Heart left ventricle (tissue), 16 donors: ENCODE data around the gene AGTRAP. TPM values are rescaled to one million over a fixed set of nuclear protein-coding genes. Genes with fewer than 3 reads are reported as not detected.

ENCODE experiments used
- ATAC-seq, 4 donors: fragments of 200-7000 bp; cut with Tn5 transposase; one replicate each; pipeline ENCODE4 v1.9.1; 2020 to 2022; ENCODE audit warnings: moderate library complexity in 4 of 4, mild to moderate bottlenecking in 3 of 4, moderate number of reproducible peaks in 1 of 4
- DNase-seq, 5 donors: peaks; one replicate each; pipeline ENCODE4 v3.0.0-alpha.2; 2020
- H3K27ac ChIP-seq, 12 donors: fragments of 200-600 bp; sonication (generic) in 4 of 12; one replicate each; pipeline versions ENCODE4 v1.5.0 to v1.8.0; 2016 to 2022; ENCODE audit warnings: mild to moderate bottlenecking in 2 of 12
- H3K27me3 ChIP-seq, 9 donors: fragments of 200-600 bp; sonication (generic) in 2 of 9; one replicate each; pipeline versions ENCODE4 v1.5.1 to v1.8.0; 2016 to 2022; ENCODE audit warnings: mild to moderate bottlenecking in 3 of 9
- H3K36me3 ChIP-seq, 9 donors: fragments of 200-600 bp; sonication (generic) in 2 of 9; one replicate each; pipeline versions ENCODE4 v1.5.0 to v1.8.0; 2018 to 2022; ENCODE audit warnings: mild to moderate bottlenecking in 2 of 9
- H3K4me1 ChIP-seq, 12 donors: fragments of 200-600 bp; sonication (generic) in 4 of 12; one replicate each; pipeline versions ENCODE4 v1.5.0 to v1.8.0; 2016 to 2022; ENCODE audit warnings: mild to moderate bottlenecking in 3 of 12
- H3K4me3 ChIP-seq, 12 donors: fragments of 200-600 bp; sonication (generic) in 4 of 12; one replicate each; pipeline versions ENCODE4 v1.5.0 to v1.8.0; 2017 to 2022; ENCODE audit warnings: mild to moderate bottlenecking in 9 of 12, moderate library complexity in 4 of 12
- H3K9me3 ChIP-seq, 12 donors: fragments of 200-600 bp; sonication (generic) in 4 of 12; one replicate each; pipeline versions ENCODE4 v1.5.0 to v1.8.0; 2016 to 2022; ENCODE audit warnings: mild to moderate bottlenecking in 1 of 12
- POLR2A ChIP-seq, 2 donors: fragments of 450-650 bp; IDR thresholded peaks; one replicate each; pipeline ENCODE4 v1.6.1; 2017; ENCODE audit warnings: antibody characterized with exemption in 2 of 2, mild to moderate bottlenecking in 2 of 2, moderate library complexity in 2 of 2
- WGBS, 4 donors: extraction: QIAGEN DNeasy Blood & Tissue Kit in 2 of 4; methylation state at CpG; one replicate each; pipeline versions ENCODE4 v1.1.5 to v1.1.7; 2013 to 2018; 5-methylcytosine and 5-hydroxymethylcytosine counted together
- intact Hi-C, 10 donors: fragments of 100-400 bp; cut with DNase I; formaldehyde crosslinking; loops; one replicate each; pipeline versions ENCODE4 v1.11.1 to v1.14.2; 2022
- polyA plus RNA-seq, 2 donors: library from polyadenylated mRNA; stranded (reverse); fragments of 200-250 nt; gene quantifications; one replicate each; pipeline ENCODE4 v1.2.3, GENCODE V29; 2013
- total RNA-seq, 9 donors: library from RNA; depleted of rRNA in 2 of 9; stranded (reverse); fragments of >200 nt in 2 of 9; fragmentation: NEBNext Ultra II Directional in 3 of 9; extraction: Animal tissue kit (Norgen Biotek cat#: 25700) in 3 of 9; gene quantifications; one replicate each; pipeline versions ENCODE4 v1.1.0 to v1.2.4, GENCODE V29; 2016 to 2023
- TF ChIP-seq, protein P1 (sequence below), 12 donors: fragments of 200-600 bp; sonication (generic) in 4 of 12; IDR thresholded peaks; one replicate each; pipeline versions ENCODE4 v1.5.0 to v1.8.0; 2018 to 2022; ENCODE audit warnings: antibody characterized with exemption in 12 of 12, mild to moderate bottlenecking in 5 of 12
- donor health status: ischemic (EF 13 %, LVEDD 7.1; RV severe dilation, severe dysfunction).
- donor health status: healthy with polysubstance abuse.
- donor health status: DM: no; HTN: yes; CAD: no.
- donor health status: DM: no; HTN: no; CAD: no.
- donor health status: ischemic (EF 25% LVEDD 6.9; RV normal size, moderate dysfunction).
- donor health status: ischemic (EF 25% LVEDD 5.7; RV mildly dilated, moderate dysfunction).
- donor health status: healthy.
- donor health status: DM: yes; HTN: yes; CAD: no.
- donor health status: ischemic (EF 35%, LVEDD 5.7; RV mildly dilated, moderate dysfunction).
- donor health status: nonischemic (EF 11% LVEDD 7.7; RV severe dilation, severe dysfunction).
- donor health status: DM: yes; HTN: yes; CAD: no.
- donor health status: PGD.
- donor health status: ischemic (EF 29% LVEDD 5.4; RV normal size, mild dysfunction).
- donor health status: nonischemic (EF 23%, LVEDD 6.1; RV moderate dilation, normal function).

Gene AGTRAP
- total and polyA plus RNA-seq, 11 donors, result 11.8 to 134 (median 24.5) TPM

DNA sequence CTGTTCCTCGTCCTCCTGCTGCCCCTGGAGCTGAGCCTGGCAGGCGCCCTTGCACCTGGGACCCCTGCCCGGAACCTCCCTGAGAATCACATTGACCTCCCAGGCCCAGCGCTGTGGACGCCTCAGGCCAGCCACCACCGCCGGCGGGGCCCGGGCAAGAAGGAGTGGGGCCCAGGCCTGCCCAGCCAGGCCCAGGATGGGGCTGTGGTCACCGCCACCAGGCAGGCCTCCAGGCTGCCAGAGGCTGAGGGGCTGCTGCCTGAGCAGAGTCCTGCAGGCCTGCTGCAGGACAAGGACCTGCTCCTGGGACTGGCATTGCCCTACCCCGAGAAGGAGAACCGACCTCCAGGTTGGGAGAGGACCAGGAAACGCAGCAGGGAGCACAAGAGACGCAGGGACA lies 29.6 kb upstream of the AGTRAP start:
- DNase-seq (no peak), ATAC-seq (no peak)
- intact Hi-C loops, result loop anchor here in 2 of 10 donors (5.0 kb wide), 2 partner anchors 34 to 669 kb away; no protein-coding TSS in a partner anchor
- Histone ChIP-seq H3K36me3 (no peaks in the 10 kb centered on the region), H3K9me3 (no peaks in the 10 kb centered on the region), H3K27me3 (peaks cover 0 to 26% (median 8%) of the 10 kb centered on the region in 9 donors), H3K27ac (no peak overlapping the region), H3K4me3 (no peak overlapping the region), H3K4me1 (peaks cover 0 to 19% (median 10%) of the 10 kb centered on the region in 12 donors)
- 91 to 94% (median 93%) methylated on average over 7 to 14 of the region's 14 CpGs for WGBS, 4 donors
- TF ChIP-seq, protein P1, sequence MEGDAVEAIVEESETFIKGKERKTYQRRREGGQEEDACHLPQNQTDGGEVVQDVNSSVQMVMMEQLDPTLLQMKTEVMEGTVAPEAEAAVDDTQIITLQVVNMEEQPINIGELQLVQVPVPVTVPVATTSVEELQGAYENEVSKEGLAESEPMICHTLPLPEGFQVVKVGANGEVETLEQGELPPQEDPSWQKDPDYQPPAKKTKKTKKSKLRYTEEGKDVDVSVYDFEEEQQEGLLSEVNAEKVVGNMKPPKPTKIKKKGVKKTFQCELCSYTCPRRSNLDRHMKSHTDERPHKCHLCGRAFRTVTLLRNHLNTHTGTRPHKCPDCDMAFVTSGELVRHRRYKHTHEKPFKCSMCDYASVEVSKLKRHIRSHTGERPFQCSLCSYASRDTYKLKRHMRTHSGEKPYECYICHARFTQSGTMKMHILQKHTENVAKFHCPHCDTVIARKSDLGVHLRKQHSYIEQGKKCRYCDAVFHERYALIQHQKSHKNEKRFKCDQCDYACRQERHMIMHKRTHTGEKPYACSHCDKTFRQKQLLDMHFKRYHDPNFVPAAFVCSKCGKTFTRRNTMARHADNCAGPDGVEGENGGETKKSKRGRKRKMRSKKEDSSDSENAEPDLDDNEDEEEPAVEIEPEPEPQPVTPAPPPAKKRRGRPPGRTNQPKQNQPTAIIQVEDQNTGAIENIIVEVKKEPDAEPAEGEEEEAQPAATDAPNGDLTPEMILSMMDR (IDR thresholded peaks at IDR 0.05), result no peak
- no peak for TF ChIP-seq POLR2A (IDR thresholded peaks at IDR 0.05)

DNA sequence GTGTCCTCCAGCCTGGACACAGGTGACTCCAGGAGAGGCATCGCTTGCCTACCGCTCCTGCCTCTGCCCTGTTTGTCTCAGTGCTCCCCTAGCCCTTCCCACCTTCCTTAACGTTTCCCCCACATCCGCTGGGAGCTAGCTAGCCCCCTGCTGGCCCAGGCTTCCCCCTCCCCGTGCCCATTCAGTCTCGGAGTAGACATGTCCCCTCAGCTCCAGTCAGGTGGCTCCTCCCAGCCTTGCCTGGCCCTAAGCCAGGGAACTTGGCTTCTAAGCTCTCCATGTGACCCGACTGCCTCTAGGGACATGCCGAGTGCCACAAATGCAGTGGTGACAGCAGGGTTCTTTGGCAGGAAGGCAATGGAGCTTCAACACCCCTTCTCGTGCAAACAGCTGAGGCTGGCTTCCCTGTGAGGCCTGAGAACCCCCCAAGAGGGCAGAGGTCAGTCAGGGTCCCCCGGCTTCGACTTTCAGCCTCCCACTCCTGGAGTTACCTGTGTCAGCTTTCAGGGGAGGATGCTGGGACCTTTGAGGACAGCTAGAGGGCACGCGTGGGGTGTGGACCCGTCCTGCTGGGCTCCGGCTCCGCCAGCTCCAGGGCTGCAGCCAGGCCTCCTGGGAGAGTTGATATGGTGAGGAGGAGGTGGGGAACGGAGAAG lies 28.2 kb upstream of the AGTRAP start:
- no peaks in the 10 kb centered on the region for H3K9me3 ChIP-seq
- H3K4me1 ChIP-seq, result peaks cover 0 to 13% (median 9%) of the 10 kb centered on the region in 12 donors
- TF ChIP-seq POLR2A (IDR thresholded peaks at IDR 0.05), result no peak
- TF ChIP-seq, protein P1 (IDR thresholded peaks at IDR 0.05), result no peak
- H3K27ac ChIP-seq, result peak overlapping the region in 6 of 12 donors; percentile 3 to 71 (median 51)
- no peaks in the 10 kb centered on the region for H3K36me3 ChIP-seq
- DNase-seq (peak in 4 of 5 donors; percentile 75 to 89 (median 83)), ATAC-seq (peak; percentile 80 to 94 (median 88))
- H3K4me3 ChIP-seq, result no peak overlapping the region
- 8 to 18% (median 15%) methylated on average over 17 of the region's 17 CpGs for WGBS, 4 donors
- peaks cover 0 to 23% (median 0%) of the 10 kb centered on the region in 9 donors for H3K27me3 ChIP-seq
- intact Hi-C loops, result loop anchor here in 2 of 10 donors (5.0 kb wide), 2 partner anchors 35 to 670 kb away; no protein-coding TSS in a partner anchor

DNA sequence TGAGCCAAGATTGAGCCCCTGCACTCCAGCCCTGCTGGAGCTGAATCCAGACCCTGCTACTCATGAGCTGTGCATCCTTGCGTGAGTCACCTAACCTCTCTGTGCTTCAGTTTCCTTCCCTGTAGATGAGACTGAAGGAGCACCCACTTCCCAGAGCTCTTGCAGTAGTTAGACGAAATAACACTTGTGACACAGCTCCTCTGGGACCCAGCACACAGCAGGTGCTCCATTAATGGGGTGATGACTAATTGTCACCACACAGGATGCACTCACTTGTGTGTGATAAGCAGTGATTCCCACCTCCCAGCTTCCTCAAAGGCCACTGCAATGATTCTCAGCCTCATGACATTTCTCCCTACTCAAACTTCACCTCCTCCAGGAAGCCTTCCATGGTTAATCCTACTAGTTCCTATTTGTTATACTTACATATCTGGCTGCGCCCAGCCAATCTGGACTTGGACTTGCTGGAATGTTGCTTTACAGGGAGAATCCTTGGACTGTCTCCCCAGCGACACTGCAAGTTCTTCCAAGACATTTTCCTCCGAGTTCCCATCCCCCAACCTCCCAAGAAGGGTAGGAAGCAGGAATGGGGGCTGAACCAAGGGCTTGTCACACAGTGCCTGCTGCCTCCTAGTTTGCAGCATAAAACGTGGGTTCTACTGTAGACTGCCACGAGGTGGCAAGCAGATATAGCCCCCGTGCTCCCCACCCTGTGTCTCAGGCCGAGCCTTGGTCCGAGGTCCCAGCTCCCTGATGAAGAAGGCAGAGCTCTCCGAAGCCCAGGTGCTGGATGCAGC lies 27.2 kb upstream of the AGTRAP start:
- no peak for DNase-seq
- H3K27me3 ChIP-seq, result peaks cover 0 to 13% (median 0%) of the 10 kb centered on the region in 9 donors
- H3K9me3 ChIP-seq, result no peaks in the 10 kb centered on the region
- H3K36me3 ChIP-seq, result no peaks in the 10 kb centered on the region
- intact Hi-C loops, result loop anchor here in 2 of 10 donors (5.0 kb wide), 2 partner anchors 36 to 671 kb away; no protein-coding TSS in a partner anchor
- peak overlapping the region in 5 of 12 donors; percentile 13 to 71 (median 63) for H3K27ac ChIP-seq
- TF ChIP-seq, protein P1 (IDR thresholded peaks at IDR 0.05), result no peak
- no peak for TF ChIP-seq POLR2A (IDR thresholded peaks at IDR 0.05)
- no peak overlapping the region for H3K4me3 ChIP-seq
- 73 to 83% (median 79%) methylated on average over 11 of the region's 11 CpGs for whole genome bisulfite sequencing, 4 donors
- ATAC-seq, result no peak
- H3K4me1 ChIP-seq, result peaks cover 0 to 13% (median 9%) of the 10 kb centered on the region in 12 donors

DNA sequence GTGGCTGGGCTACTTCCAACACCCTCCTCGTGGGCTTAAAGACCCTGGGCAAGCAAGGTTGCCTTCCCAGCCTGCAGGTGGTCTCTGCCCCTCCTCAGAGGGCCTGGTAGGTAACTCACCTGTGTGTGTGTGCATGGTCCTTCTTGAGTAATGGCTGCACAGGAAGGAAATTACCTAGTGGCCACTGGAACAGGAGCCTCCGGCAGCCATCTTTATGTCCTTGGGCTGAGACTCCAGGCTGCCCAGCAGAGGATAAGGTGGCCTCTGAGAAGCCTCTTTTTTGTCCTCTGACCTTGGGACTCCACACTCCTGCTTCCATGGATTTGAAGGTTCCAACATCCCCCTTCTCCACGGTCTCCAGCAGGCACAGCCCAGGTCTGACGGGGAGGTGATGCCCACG lies 24.4 kb upstream of the AGTRAP start:
- H3K27me3 ChIP-seq, result peaks cover 0 to 19% (median 0%) of the 10 kb centered on the region in 9 donors
- intact Hi-C loops, result no loop called here
- DNase-seq, result no peak
- no peak for ATAC-seq
- H3K4me3 ChIP-seq, result no peak overlapping the region
- H3K9me3 ChIP-seq, result no peaks in the 10 kb centered on the region
- WGBS, 4 donors, result 80 to 95% (median 92%) methylated on average over 4 to 5 of the region's 5 CpGs
- H3K4me1 ChIP-seq, result peaks cover 0 to 13% (median 9%) of the 10 kb centered on the region in 12 donors
- no peaks in the 10 kb centered on the region for H3K36me3 ChIP-seq
- no peak for TF ChIP-seq POLR2A (IDR thresholded peaks at IDR 0.05)
- TF ChIP-seq, protein P1 (IDR thresholded peaks at IDR 0.05), result no peak
- no peak overlapping the region for H3K27ac ChIP-seq
